SHP77 treated with DMSO at 0.1 percent for 48 hours (cell line): Measurements from ENCODE around the gene SLC29A3.
"Not testable (repeated sequence)": the region's sequence is repeated elsewhere in the genome, so short reads cannot be mapped to it uniquely, and the experiment has no call there.

Experiments
- DNase-seq: peaks from one replicate; lab custom pipeline; 2025; lab: John Stamatoyannopoulos, UW

SLC29A3 gene

GRCh38 chr10:71284544-71285179 is 34.4 kb upstream of the SLC29A3 start:
- DNase-seq: no peak

- no peak for DNase-seq
Observed at GRCh38 chr10:71285180-71285545, 33.9 kb upstream of the SLC29A3 start.

DNA sequence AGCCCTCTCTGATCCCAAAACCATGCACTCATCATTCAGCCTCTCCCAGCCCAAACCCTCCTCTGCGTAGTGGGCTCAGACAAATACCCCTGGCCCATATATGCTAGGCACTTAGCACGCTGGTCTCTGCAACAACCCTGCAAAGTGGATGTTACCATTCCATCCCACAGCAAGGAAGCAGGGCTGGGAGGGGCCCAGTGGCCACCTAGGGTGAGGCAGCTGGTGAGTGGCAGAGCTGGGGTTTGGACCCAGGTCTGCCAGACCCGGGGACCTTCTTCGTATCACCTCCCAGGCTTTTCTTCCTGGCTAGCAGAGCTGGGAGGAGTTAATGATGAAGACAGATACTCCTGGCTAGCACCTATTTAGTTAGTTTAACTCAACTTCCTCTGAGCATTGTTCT is 33.1 kb upstream of the SLC29A3 start:
- no peak for DNase-seq

GRCh38 chr10:71286521-71287294 is 32.4 kb upstream of the SLC29A3 start:
- no peak for DNase-seq

DNA sequence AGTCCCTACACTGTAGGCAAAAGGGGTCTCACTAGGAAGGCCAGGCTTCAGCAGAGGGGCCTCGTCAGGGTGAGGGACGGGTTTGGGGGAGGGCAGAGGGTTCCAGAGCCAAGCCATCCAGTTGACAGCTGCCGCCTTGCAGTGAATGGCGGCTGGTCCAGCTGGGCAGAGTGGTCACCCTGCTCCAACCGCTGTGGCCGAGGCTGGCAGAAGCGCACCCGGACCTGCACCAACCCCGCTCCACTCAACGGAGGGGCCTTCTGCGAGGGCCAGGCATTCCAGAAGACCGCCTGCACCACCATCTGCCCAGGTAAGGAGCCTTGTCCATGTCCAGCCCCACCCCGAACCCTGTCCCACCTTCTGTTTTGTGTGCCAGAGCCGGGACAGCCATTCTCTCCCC is 31.6 kb upstream of the SLC29A3 start:
- no peak for DNase-seq

DNA sequence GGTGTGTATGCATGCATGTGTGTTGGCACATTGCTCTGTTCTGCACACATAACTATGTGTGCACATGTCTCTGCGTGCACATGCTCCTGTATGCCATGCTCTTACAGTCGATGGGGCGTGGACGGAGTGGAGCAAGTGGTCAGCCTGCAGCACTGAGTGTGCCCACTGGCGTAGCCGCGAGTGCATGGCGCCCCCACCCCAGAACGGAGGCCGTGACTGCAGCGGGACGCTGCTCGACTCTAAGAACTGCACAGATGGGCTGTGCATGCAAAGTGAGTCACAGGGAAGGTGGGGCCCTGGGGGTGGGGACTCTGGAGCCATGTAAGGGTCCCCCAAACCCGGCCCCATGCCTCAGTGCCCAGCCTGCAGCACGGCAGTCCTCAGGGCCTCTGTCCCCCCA is 30.6 kb upstream of the SLC29A3 start:
- no peak for DNase-seq

DNA sequence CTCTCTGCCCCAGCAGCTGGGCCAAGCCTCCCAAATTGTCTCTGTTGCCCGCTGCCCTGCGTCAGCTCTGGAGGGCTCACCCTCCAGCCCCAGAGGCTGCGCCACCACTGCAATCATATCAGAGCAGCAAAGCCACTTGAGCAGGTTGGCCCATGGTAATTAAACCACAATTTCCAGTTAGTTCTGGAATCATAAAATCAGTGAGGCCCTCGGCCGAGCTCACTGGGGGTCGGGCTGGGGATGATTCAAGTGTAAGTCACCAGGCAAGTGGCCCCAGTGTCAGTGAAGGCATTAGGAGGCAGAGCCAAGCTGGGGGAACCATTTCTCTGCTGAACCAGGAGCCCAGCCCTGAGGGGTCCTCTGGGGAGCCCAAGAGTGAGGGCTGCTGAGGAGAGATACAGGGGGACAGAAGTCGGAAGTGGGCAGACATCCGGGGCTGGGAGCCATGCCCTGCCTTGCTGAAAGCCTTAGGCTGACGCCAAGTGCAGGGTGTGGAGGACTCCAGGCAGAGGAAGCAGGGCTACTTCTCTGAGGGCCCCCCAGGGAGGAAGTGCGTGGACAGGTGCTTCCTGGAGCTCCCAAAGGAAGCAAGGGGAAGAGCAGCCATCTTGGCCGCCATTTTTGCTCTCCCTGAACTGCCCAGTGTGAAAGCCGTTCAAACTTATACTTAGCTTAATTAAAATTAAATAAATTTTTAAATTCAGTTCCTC is 29.5 kb upstream of the SLC29A3 start:
- DNase-seq: no peak

GRCh38 chr10:71290331-71290730 is 28.7 kb upstream of the SLC29A3 start:
- no peak for DNase-seq

DNA sequence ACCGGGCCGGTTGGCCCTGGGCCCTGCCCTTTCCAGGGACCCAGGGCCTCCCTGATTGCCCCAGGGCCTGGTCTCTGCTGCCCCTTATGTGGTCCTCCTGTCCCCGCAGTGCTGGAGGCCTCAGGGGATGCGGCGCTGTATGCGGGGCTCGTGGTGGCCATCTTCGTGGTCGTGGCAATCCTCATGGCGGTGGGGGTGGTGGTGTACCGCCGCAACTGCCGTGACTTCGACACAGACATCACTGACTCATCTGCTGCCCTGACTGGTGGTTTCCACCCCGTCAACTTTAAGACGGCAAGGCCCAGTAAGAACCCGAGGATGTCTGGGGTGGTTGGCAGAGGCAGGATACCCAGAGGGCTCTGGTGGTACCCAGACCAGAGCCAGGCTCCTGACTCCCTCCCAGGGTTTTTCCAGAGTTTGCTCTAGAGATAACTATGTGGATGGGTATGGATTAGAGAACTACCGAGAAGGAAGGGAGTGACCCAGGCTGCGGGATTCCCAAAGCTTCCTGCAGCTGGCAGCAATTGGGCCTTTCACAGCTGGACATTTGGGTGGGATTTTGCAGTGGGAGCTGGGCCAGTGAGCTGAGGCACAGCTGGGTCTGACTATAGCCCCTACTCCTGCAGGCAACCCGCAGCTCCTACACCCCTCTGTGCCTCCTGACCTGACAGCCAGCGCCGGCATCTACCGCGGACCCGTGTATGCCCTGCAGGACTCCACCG is 28.1 kb upstream of the SLC29A3 start:
- DNase-seq: no peak

- no peak for DNase-seq
Observed at GRCh38 chr10:71291528-71291900, 27.5 kb upstream of the SLC29A3 start.

GRCh38 chr10:71292624-71293445 is 26.2 kb upstream of the SLC29A3 start:
- DNase-seq: no peak

- no peak for DNase-seq
Observed at GRCh38 chr10:71293446-71294084, 25.5 kb upstream of the SLC29A3 start.

- no peak for DNase-seq
Observed at GRCh38 chr10:71294091-71294561, 24.9 kb upstream of the SLC29A3 start.

DNA sequence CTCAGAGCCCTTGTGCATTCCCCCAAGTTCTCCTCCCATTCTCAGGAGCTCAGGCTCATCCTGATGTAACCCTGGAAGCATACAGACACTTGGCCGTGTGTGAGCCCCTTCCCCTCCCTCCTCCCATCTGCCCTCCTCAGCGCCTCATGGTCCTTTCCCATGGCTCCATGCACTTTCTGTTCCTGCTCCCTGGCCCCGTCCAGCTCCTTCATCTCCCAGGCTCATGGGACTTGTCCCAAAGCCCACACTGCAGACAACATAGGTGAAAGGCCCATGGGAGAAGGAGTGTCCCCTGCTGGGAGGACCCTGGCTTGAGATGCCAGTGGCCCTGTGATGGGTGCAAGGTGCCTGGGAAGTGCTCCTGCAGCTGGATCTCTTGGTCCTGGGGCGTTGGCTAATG is 24.2 kb upstream of the SLC29A3 start:
- no peak for DNase-seq

DNA sequence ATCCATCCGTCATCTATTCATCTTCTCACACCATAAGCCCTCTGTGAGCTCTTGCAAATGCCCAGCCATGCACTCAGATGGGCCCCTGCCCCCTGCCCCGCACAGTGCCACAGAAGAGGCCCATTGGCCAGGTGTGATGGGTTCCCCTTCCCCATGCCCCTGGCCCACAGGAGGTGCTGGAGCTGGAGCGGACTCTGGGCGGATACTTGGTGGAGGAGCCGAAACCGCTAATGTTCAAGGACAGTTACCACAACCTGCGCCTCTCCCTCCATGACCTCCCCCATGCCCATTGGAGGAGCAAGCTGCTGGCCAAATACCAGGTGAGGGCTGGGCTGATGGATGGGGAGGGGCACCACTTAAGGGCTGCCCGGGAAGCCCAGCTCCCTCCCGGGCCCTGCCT is 23.4 kb upstream of the SLC29A3 start:
- DNase-seq: no peak

DNA sequence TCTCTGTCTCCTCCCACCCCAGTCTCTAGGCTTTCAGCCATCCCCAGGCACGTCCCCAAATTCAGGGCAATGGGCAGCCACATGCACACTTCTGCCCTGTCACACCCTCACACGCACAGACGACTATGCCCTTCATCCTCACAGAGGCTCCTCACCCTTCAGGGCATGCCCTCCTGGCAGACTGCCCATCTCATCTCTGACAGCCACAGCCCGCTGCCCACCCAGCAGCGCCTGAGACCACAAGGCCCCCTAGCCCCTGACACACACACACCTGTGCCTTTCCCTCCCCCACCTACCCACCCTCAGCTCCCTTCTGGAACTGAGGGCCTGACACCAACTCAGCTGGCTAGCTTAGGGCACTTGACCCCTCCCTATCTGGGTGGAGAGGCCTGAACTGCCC is 23.0 kb upstream of the SLC29A3 start:
- no peak for DNase-seq

- DNase-seq: not testable (repeated sequence)
Observed at GRCh38 chr10:71296811-71297210, 22.2 kb upstream of the SLC29A3 start.

- DNase-seq: no peak
Observed at GRCh38 chr10:71297343-71297742, 21.7 kb upstream of the SLC29A3 start.

- no peak for DNase-seq
Observed at GRCh38 chr10:71299071-71299785, 19.8 kb upstream of the SLC29A3 start.
